Measurements from ENCODE around the gene RANBP1. TPM values are rescaled to one million over a fixed set of nuclear protein-coding genes. Genes with fewer than 3 reads are reported as not detected.

The RANBP1 gene
- total and polyA plus RNA-seq, 9 of the 15 experiments (the other 6 are each of a cell fraction or from before 2014, with no cell fraction given), result 162 to 2,891 (median 1,289) TPM

GRCh38 chr22:20079745-20080444, 36.0 kb upstream of the RANBP1 start, which contains the start of gene DGCR8 (continued):
- TF ChIP-seq ZNF76 (CRISPR knock-in tag; IDR thresholded peaks at IDR 0.05; ENCODE audit: borderline replicate concordance) (peak; percentile 99), YBX1 (IDR thresholded peaks at IDR 0.05) (no peak), PPARD (CRISPR knock-in tag; IDR thresholded peaks at IDR 0.05) (no peak), GABPB2 (CRISPR knock-in tag; conservative IDR thresholded peaks at IDR 0.05) (peak; percentile 85; the same call in 1 of the 2 replicates), GTF2B (IDR thresholded peaks at IDR 0.05; ENCODE audit: extremely low read depth, insufficient read length) (no peak), ZNF655 (CRISPR knock-in tag; IDR thresholded peaks at IDR 0.05) (no peak), E2F6 (IDR thresholded peaks at IDR 0.05; ENCODE audit: borderline replicate concordance in 1 of 2, extremely low read depth in 1 of 2, insufficient read depth in 1 of 2, insufficient read length in 1 of 2, low read depth in 1 of 2, low read length in 1 of 2, poor library complexity in 1 of 2, severe bottlenecking in 1 of 2) (peak; percentile 99 to 100), HMG20A (CRISPR knock-in tag; conservative IDR thresholded peaks at IDR 0.05) (no peak), SMARCA4 (IDR thresholded peaks at IDR 0.05) (no peak), L3MBTL2 (IDR thresholded peaks at IDR 0.05) (no peak), ZFP36 (IDR thresholded peaks at IDR 0.05; ENCODE audit: low read depth, low read length, partially characterized antibody) (peak; percentile 72), GTF2F1 (IDR thresholded peaks at IDR 0.05; ENCODE audit: low read depth, low read length) (peak; percentile 56), ZKSCAN8 (CRISPR knock-in tag; IDR thresholded peaks at IDR 0.05) (no peak), PYGO2 (tag; IDR thresholded peaks at IDR 0.05) (0 out of 2 replicates have a peak, but pooled peaks have one; percentile 7), PRDM10 (IDR thresholded peaks at IDR 0.05; ENCODE audit: partially characterized antibody) (no peak), KLF16 (IDR thresholded peaks at IDR 0.05) (no peak), ZNF3 (CRISPR knock-in tag; IDR thresholded peaks at IDR 0.05) (no peak), JUNB (CRISPR knock-in tag; conservative IDR thresholded peaks at IDR 0.05) (0 out of 2 replicates have a peak, but pooled peaks have one; percentile 24), SMARCB1 (IDR thresholded peaks at IDR 0.05; ENCODE audit: insufficient read length, low read depth) (no peak), ESRRB (CRISPR knock-in tag; IDR thresholded peaks at IDR 0.05; ENCODE audit: borderline replicate concordance) (no peak), STAG1 (CRISPR knock-in tag; IDR thresholded peaks at IDR 0.05; ENCODE audit: borderline replicate concordance) (no peak), FUS (optimal IDR thresholded peaks at IDR 0.05; ENCODE audit: low read depth, low read length) (no peak), ARID1B (IDR thresholded peaks at IDR 0.05) (no peak)

All from K562 (cell line).